MM.1S (cell line): Measurements from ENCODE around the gene APOM.

Experiments used
- DNase-seq: peaks from one replicate; pipeline ENCODE4 v3.0.0-alpha.2; 2015
- H2AFZ ChIP-seq: fragments of 300-600 bp; sonication (generic); 2 replicates; pipeline ENCODE4 v1.6.0; 2016; ENCODE audit warnings: antibody characterized with exemption, low read length
- H3F3A ChIP-seq: fragments of 300-600 bp; sonication (generic); 2 replicates; pipeline ENCODE4 v1.6.1; 2016; ENCODE audit warnings: mild to moderate bottlenecking, antibody characterized with exemption, low read length, moderate library complexity, mixed read lengths; ENCODE audit not compliant: insufficient read depth
- H3K27ac ChIP-seq: fragments of 300-600 bp; sonication (generic); 2 replicates; pipeline ENCODE4 v1.5.1; 2016; ENCODE audit warnings: mild to moderate bottlenecking, low read length
- H3K27me3 ChIP-seq: fragments of 300-600 bp; sonication (generic); replicated peaks from 2 replicates; pipeline ENCODE4 v1.6.0; 2016; ENCODE audit warnings: low read length; ENCODE audit not compliant: insufficient read depth
- H3K36me3 ChIP-seq: fragments of 300-600 bp; sonication (generic); replicated peaks from 2 replicates; pipeline ENCODE4 v1.6.1; 2016; ENCODE audit warnings: mild to moderate bottlenecking, low read length, mixed read lengths; ENCODE audit not compliant: insufficient read depth
- H3K4me1 ChIP-seq: fragments of 300-600 bp; sonication (generic); 2 replicates; pipeline ENCODE4 v1.6.1; 2016; ENCODE audit warnings: low read length, mixed read lengths
- H3K4me2 ChIP-seq: fragments of 300-600 bp; sonication (generic); 2 replicates; pipeline ENCODE4 v1.6.0; 2016; ENCODE audit warnings: low read depth, low read length
- H3K4me3 ChIP-seq: fragments of 300-600 bp; sonication (generic); 2 replicates; pipeline ENCODE4 v1.5.1; 2016; ENCODE audit warnings: low read length, mixed read lengths
- H3K79me2 ChIP-seq: fragments of 300-600 bp; sonication (generic); 2 replicates; pipeline ENCODE4 v1.6.1; 2016; ENCODE audit warnings: mixed run types, low read length, mixed read lengths
- H3K9ac ChIP-seq: fragments of 300-600 bp; sonication (generic); 2 replicates; pipeline ENCODE4 v1.6.1; 2016; ENCODE audit warnings: low read length, mixed read lengths
- H3K9me2 ChIP-seq: fragments of 300-600 bp; sonication (generic); replicated peaks from 2 replicates; pipeline ENCODE4 v1.6.1; 2016; ENCODE audit warnings: mild to moderate bottlenecking, low read length, mixed read lengths; ENCODE audit not compliant: insufficient read depth
- H3K9me3 ChIP-seq: fragments of 300-600 bp; sonication (generic); replicated peaks from 2 replicates; pipeline ENCODE4 v1.6.1; 2016; ENCODE audit warnings: mild to moderate bottlenecking, low read length, mixed read lengths; ENCODE audit not compliant: insufficient read depth
- H4K20me1 ChIP-seq: fragments of 300-600 bp; sonication (generic); 2 replicates; pipeline ENCODE4 v1.6.1; 2016; ENCODE audit warnings: mild to moderate bottlenecking, low read length, moderate library complexity, mixed read lengths; ENCODE audit not compliant: insufficient read depth
- CTCF ChIP-seq: fragments of 300-600 bp; sonication (generic); IDR thresholded peaks from 2 replicates; pipeline ENCODE4 v1.5.1; 2016; ENCODE audit warnings: antibody characterized with exemption, low read length, mixed read lengths
- EZH2 ChIP-seq: fragments of 300-600 bp; sonication (generic); optimal IDR thresholded peaks from 2 replicates; pipeline ENCODE3; 2017; ENCODE audit warnings: low read depth, mild to moderate bottlenecking, antibody characterized with exemption, low read length, mixed read lengths
- EZH2phosphoT487 ChIP-seq: fragments of 300-600 bp; sonication (generic); IDR thresholded peaks from 2 replicates; pipeline ENCODE4 v1.6.1; 2018; ENCODE audit warnings: antibody characterized with exemption, low read length

Gene APOM

GRCh38 chr6:31633447-31633846 lies 22.2 kb upstream of the APOM start:
- no peak for TF ChIP-seq EZH2
- no peak for TF ChIP-seq EZH2phosphoT487
- no peak for TF ChIP-seq CTCF
- Histone ChIP-seq H3K9me3 (no peaks in the 10 kb centered on the region), H3K27ac (no peak overlapping the region), H3K27me3 (no peaks in the 10 kb centered on the region), H3K9ac (no peak overlapping the region), H3F3A (peaks cover 20% of the 10 kb centered on the region; the same call in 1 of the 2 replicates), H4K20me1 (no peaks in the 10 kb centered on the region; the same call in 1 of the 2 replicates), H3K36me3 (peaks cover 6% of the 10 kb centered on the region), H3K79me2 (peaks cover 38% of the 10 kb centered on the region), H3K4me2 (no peak overlapping the region), H3K4me1 (no peaks in the 10 kb centered on the region), H3K9me2 (no peaks in the 10 kb centered on the region), H3K4me3 (no peak overlapping the region), H2AFZ (no peak overlapping the region)
- no peak for DNase-seq

- TF ChIP-seq EZH2 (no peak), EZH2phosphoT487 (no peak), CTCF (no peak)
- DNase-seq, result no peak
- peaks cover 20% of the 10 kb centered on the region; the same call in 1 of the 2 replicates for H3F3A ChIP-seq
- no peak overlapping the region for H3K9ac ChIP-seq
- H3K27me3 ChIP-seq, result no peaks in the 10 kb centered on the region
- no peaks in the 10 kb centered on the region for H4K20me1 ChIP-seq
- no peak overlapping the region for H2AFZ ChIP-seq
- H3K36me3 ChIP-seq, result peaks cover 6% of the 10 kb centered on the region
- no peak overlapping the region for H3K4me3 ChIP-seq
- no peaks in the 10 kb centered on the region for H3K4me1 ChIP-seq
- H3K27ac ChIP-seq, result no peak overlapping the region
- H3K9me2 ChIP-seq, result no peaks in the 10 kb centered on the region
- peaks cover 34% of the 10 kb centered on the region for H3K79me2 ChIP-seq
- H3K4me2 ChIP-seq, result no peak overlapping the region
- no peaks in the 10 kb centered on the region for H3K9me3 ChIP-seq
Measured at GRCh38 chr6:31634131-31634530, 21.6 kb upstream of the APOM start.

DNA sequence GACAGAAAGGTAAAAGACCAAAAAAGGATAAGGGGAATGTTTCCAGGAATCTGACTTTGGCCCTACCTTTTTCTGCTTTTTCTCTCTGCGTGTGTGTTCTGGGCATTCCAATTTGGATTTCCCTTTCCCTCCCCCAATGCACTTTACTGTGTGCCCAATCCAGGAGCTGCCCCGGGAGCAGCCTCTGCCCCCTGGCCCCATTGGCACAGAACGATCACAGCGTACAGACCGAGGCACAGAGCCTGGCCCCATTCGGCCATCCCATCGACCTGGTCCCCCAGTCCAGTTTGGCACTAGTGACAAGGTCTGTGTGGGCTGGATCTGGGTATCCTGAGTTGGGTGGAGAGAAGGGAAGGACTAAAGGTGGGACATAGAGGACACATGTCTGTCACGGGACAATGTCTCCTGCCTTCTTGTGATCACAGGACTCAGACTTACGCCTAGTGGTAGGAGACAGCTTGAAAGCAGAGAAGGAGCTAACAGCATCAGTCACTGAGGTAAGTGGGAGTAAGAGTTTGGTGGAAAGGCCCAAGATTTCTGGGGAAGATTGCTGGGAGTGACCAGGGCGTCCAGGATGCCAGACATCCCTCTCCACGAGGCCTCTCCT lies 20.6 kb upstream of the APOM start:
- H3F3A ChIP-seq, result peaks cover 28% of the 10 kb centered on the region
- no peaks in the 10 kb centered on the region for H3K9me2 ChIP-seq
- no peaks in the 10 kb centered on the region for H3K27me3 ChIP-seq
- no peak overlapping the region for H2AFZ ChIP-seq
- no peaks in the 10 kb centered on the region for H3K4me1 ChIP-seq
- no peaks in the 10 kb centered on the region for H3K9me3 ChIP-seq
- H3K9ac ChIP-seq, result no peak overlapping the region
- H3K4me3 ChIP-seq, result no peak overlapping the region
- H3K36me3 ChIP-seq, result peaks cover 6% of the 10 kb centered on the region
- H4K20me1 ChIP-seq, result no peaks in the 10 kb centered on the region
- no peak overlapping the region for H3K27ac ChIP-seq
- peaks cover 27% of the 10 kb centered on the region for H3K79me2 ChIP-seq
- DNase-seq, result no peak
- no peak overlapping the region for H3K4me2 ChIP-seq
- TF ChIP-seq EZH2phosphoT487 (no peak), EZH2 (no peak), CTCF (no peak)
